HG03558 (cell line): Measurements from ENCODE around the gene KIF26B.

ENCODE experiments used
- ATAC-seq: cut with Tn5 transposase; IDR thresholded peaks from one replicate; pipeline ENCODE4 v1.9.1; 2021; ENCODE audit warnings: moderate number of reproducible peaks; ENCODE audit not compliant: unreplicated experiment; ENCODE audit errors: extremely low read depth

KIF26B gene

GRCh38 chr1:245750261-245750660, 595.5 kb downstream of the KIF26B start:
- no peak for ATAC-seq

GRCh38 chr1:245751116-245751515, 596.3 kb downstream of the KIF26B start:
- ATAC-seq, result no peak

GRCh38 chr1:245751726-245752470, 597.1 kb downstream of the KIF26B start:
- ATAC-seq, result no peak

GRCh38 chr1:245752561-245752960, 597.8 kb downstream of the KIF26B start:
- ATAC-seq, result no peak

GRCh38 chr1:245753807-245754206, 599.0 kb downstream of the KIF26B start:
- no peak for ATAC-seq

GRCh38 chr1:245754463-245754961, 599.7 kb downstream of the KIF26B start:
- ATAC-seq, result no peak
